Activated naive CD4-positive, alpha-beta T cell (primary cell): ENCODE results near the gene OR56A3.

ENCODE experiments used
- DNase-seq, 4 experiments: peaks; one replicate each; lab custom pipeline; 2025; lab: John Stamatoyannopoulos, UW

The OR56A3 gene

GRCh38 chr11:5973530-5973929, 31.5 kb downstream of the OR56A3 start:
- no peak for DNase-seq

GRCh38 chr11:5983443-5983842, 41.4 kb downstream of the OR56A3 start:
- DNase-seq: no peak

- DNase-seq: no peak
These were observed 44.8 kb downstream of the OR56A3 start, which contains the start of gene OR52L1 for GRCh38 chr11:5986885-5987284. TSS of gene OR52L1 (minus strand) at chr11:5986985. CDS start at chr11:5986930, 55 bp downstream.

GRCh38 chr11:5989203-5989602, 47.2 kb downstream of the OR56A3 start:
- DNase-seq: no peak

- DNase-seq: no peak
These were observed 50.1 kb downstream of the OR56A3 start for GRCh38 chr11:5992150-5992549.

GRCh38 chr11:5992604-5993251, 50.7 kb downstream of the OR56A3 start:
- DNase-seq: no peak

GRCh38 chr11:5994791-5995190, 52.7 kb downstream of the OR56A3 start:
- DNase-seq: no peak
